Stimulated activated CD8-positive, alpha-beta memory T cell treated with anti-CD3 and anti-CD28 coated beads, Interleukin-12 subunit alpha, Interleukin-12 subunit beta, amount 100 ng/mL, for 1 hour (primary cell): ENCODE results near the gene CCDC197.

Experiments used
- DNase-seq: peaks from one replicate; pipeline ENCODE4 v3.0.0-alpha.2; 2020; ENCODE audit warnings: low read depth

CCDC197 gene

GRCh38 chr14:94043111-94043755, 46.1 kb downstream of the CCDC197 start:
- no peak for DNase-seq

- DNase-seq, result no peak
Measured at GRCh38 chr14:94043756-94044475, 46.8 kb downstream of the CCDC197 start.

GRCh38 chr14:94044476-94045091, 47.5 kb downstream of the CCDC197 start:
- no peak for DNase-seq

- no peak for DNase-seq
Measured at GRCh38 chr14:94045101-94045500, 48.0 kb downstream of the CCDC197 start.

- no peak for DNase-seq
Measured at GRCh38 chr14:94045563-94046345, 48.7 kb downstream of the CCDC197 start.

GRCh38 chr14:94046696-94047250, 49.7 kb downstream of the CCDC197 start:
- no peak for DNase-seq

- DNase-seq, result no peak
Measured at GRCh38 chr14:94047581-94047980, 50.5 kb downstream of the CCDC197 start.

- no peak for DNase-seq
Measured at GRCh38 chr14:94048691-94049624, 51.9 kb downstream of the CCDC197 start.

- DNase-seq, result no peak
Measured at GRCh38 chr14:94049625-94050023, 52.5 kb downstream of the CCDC197 start.

- DNase-seq, result no peak
Measured at GRCh38 chr14:94050231-94050880, 53.3 kb downstream of the CCDC197 start.

GRCh38 chr14:94051115-94051514, 54.0 kb downstream of the CCDC197 start:
- DNase-seq, result no peak

GRCh38 chr14:94051779-94052178, 54.7 kb downstream of the CCDC197 start:
- DNase-seq, result no peak

- DNase-seq, result no peak
Measured at GRCh38 chr14:94052199-94052598, 55.1 kb downstream of the CCDC197 start.

- DNase-seq, result no peak
Measured at GRCh38 chr14:94052662-94053061, 55.6 kb downstream of the CCDC197 start.

- DNase-seq, result no peak
Measured at GRCh38 chr14:94054401-94054800, 57.3 kb downstream of the CCDC197 start.

GRCh38 chr14:94054936-94055335, 57.8 kb downstream of the CCDC197 start:
- DNase-seq, result no peak

GRCh38 chr14:94056579-94057308, 59.6 kb downstream of the CCDC197 start:
- DNase-seq, result no peak

- DNase-seq, result no peak
Measured at GRCh38 chr14:94058128-94058673, 61.1 kb downstream of the CCDC197 start.
